Ascending aorta (tissue), 2 donors: ENCODE measurements around the gene CABP4. TPM values are rescaled to one million over a fixed set of nuclear protein-coding genes. Genes with fewer than 3 reads are reported as not detected.

Experiments used
- DNase-seq, 2 donors: peaks; one replicate each; pipeline ENCODE4 v3.0.0-alpha.2; 2019; ENCODE audit warnings: low spot score in 2 of 2
- H3K27ac ChIP-seq, 2 donors: fragments of 200-600 bp; sonication (generic); one replicate each; pipeline ENCODE4 v1.5.1; 2016 to 2017; ENCODE audit warnings: mild to moderate bottlenecking in 1 of 2
- H3K27me3 ChIP-seq: fragments of 200-600 bp; sonication (generic); one replicate; pipeline ENCODE4 v1.5.1; 2017
- H3K36me3 ChIP-seq, 2 donors: fragments of 200-600 bp; sonication (generic); one replicate each; pipeline ENCODE4 v1.5.1; 2016
- H3K4me1 ChIP-seq, 2 donors: fragments of 200-600 bp; sonication (generic); one replicate each; pipeline ENCODE4 v1.5.1; 2016 to 2017; ENCODE audit warnings: mild to moderate bottlenecking in 1 of 2
- H3K4me3 ChIP-seq, 2 donors: fragments of 200-600 bp; sonication (generic); one replicate each; pipeline ENCODE4 v1.5.1; 2016 to 2017; ENCODE audit warnings: mild to moderate bottlenecking in 1 of 2
- H3K9me3 ChIP-seq, 2 donors: fragments of 200-600 bp; sonication (generic); one replicate each; pipeline ENCODE4 v1.5.1; 2016
- intact Hi-C: fragments of 100-400 bp; cut with DNase I; formaldehyde crosslinking; loops from one replicate; pipeline ENCODE4 v1.15.1; 2023
- total RNA-seq: library from RNA; depleted of rRNA; stranded (reverse); fragments of >200 nt; gene quantifications from one replicate; pipeline ENCODE4 v1.1.0, GENCODE V29; 2016
- TF ChIP-seq, protein P1 (sequence below), 3 experiments: fragments of 200-600 bp in 2 of 3; fragments of 450-650 bp in 1 of 3; sonication (generic) in 2 of 3; IDR thresholded peaks; one replicate each; pipeline ENCODE4 v1.5.1; 2016 to 2019; ENCODE audit warnings: antibody characterized with exemption in 3 of 3, mild to moderate bottlenecking in 1 of 3, moderate library complexity in 1 of 3

CABP4 gene
- total RNA-seq, 1 donor from 2014 or later = not detected

DNA sequence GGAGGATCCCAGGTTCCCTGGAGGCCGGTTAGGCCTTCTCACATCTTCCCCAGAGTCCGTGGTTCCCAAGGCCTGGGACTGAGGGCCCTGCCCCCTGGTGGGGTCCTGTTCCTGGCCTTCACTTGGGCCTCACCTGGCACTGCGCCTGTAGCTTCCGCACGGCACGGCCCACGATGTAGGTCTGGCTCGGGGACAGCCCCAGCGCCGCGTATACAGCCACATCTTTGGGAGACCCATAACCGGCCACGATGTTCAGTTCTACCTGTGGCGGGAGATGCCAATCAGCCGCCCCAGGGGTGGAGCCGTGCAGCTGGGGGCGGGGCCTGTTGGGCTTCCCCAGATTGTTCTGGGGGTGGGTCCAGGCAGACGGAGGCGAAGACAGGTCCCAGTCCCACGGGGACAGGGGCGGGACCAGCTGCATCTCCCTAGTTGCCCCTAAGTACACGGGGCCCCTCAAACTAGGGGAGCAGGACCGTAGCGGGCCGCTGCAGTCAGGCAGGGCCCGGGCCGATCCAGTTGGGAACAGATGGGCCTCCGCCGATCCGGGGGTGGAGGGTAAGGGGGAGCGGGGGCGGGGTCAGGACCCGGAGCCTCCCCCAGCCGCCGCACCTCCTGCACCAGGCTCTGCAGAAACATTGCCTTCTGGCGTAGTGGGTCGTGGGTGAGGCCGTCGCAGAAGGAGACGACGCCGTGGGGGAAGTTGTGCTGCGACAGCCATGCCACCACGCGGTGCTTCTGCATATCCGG, 37.8 kb downstream of the CABP4 start:
- peaks cover 67 to 75% of the 10 kb centered on the region in 2 donors for H3K36me3 ChIP-seq
- H3K27me3 ChIP-seq = no peaks in the 10 kb centered on the region
- DNase-seq = no peak
- no peaks in the 10 kb centered on the region for H3K4me1 ChIP-seq
- H3K4me3 ChIP-seq = no peak overlapping the region
- no peak overlapping the region for H3K27ac ChIP-seq
- TF ChIP-seq, protein P1, sequence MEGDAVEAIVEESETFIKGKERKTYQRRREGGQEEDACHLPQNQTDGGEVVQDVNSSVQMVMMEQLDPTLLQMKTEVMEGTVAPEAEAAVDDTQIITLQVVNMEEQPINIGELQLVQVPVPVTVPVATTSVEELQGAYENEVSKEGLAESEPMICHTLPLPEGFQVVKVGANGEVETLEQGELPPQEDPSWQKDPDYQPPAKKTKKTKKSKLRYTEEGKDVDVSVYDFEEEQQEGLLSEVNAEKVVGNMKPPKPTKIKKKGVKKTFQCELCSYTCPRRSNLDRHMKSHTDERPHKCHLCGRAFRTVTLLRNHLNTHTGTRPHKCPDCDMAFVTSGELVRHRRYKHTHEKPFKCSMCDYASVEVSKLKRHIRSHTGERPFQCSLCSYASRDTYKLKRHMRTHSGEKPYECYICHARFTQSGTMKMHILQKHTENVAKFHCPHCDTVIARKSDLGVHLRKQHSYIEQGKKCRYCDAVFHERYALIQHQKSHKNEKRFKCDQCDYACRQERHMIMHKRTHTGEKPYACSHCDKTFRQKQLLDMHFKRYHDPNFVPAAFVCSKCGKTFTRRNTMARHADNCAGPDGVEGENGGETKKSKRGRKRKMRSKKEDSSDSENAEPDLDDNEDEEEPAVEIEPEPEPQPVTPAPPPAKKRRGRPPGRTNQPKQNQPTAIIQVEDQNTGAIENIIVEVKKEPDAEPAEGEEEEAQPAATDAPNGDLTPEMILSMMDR (IDR thresholded peaks at IDR 0.05) = no peak
- no peaks in the 10 kb centered on the region for H3K9me3 ChIP-seq
- intact Hi-C loops = no loop called here

DNA sequence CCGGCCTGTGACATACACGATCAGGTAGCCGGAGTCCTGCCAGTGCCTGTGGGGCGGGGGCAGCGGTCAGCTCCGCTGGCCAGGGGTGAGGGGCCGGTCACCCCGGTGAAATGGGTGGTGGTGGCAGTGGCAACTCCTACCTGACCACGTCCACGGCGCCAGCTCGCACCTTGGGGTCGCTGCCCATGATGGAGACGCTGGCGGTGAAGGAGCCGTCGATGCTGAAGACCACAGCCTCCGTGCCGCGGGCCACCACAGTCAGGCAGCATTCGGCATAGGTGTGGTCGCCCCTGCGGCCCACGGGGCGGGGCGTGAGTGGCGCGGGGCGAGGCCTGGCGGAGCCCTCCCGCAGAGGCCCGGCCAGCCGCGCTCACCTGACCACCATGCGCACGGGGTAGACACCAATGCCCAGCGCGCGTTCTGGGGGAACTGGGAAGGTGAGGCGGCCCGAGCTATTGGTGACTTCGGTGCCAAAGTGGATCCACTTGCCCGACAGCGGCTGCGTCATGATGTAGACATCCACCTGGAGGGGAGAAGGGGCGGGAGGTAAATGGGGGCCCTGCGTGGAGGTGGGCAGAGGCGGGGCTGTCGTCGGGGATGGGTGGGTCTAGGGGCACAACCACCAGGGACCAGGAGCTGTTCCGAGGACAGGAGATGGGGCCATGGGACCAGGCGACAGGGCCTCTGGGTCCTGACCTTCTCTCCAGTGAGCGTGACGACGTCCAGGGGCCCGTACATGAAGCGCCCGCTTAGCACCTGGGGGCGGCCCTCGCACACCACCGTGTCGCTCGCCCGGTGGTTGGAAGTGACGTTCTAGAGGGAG, 38.6 kb downstream of the CABP4 start:
- H3K9me3 ChIP-seq = no peaks in the 10 kb centered on the region
- H3K4me1 ChIP-seq = no peaks in the 10 kb centered on the region
- TF ChIP-seq, protein P1 (IDR thresholded peaks at IDR 0.05) = no peak
- H3K27ac ChIP-seq = no peak overlapping the region
- H3K36me3 ChIP-seq = peaks cover 64 to 78% of the 10 kb centered on the region in 2 donors
- no peaks in the 10 kb centered on the region for H3K27me3 ChIP-seq
- intact Hi-C loops = no loop called here
- H3K4me3 ChIP-seq = no peak overlapping the region
- no peak for DNase-seq

DNA sequence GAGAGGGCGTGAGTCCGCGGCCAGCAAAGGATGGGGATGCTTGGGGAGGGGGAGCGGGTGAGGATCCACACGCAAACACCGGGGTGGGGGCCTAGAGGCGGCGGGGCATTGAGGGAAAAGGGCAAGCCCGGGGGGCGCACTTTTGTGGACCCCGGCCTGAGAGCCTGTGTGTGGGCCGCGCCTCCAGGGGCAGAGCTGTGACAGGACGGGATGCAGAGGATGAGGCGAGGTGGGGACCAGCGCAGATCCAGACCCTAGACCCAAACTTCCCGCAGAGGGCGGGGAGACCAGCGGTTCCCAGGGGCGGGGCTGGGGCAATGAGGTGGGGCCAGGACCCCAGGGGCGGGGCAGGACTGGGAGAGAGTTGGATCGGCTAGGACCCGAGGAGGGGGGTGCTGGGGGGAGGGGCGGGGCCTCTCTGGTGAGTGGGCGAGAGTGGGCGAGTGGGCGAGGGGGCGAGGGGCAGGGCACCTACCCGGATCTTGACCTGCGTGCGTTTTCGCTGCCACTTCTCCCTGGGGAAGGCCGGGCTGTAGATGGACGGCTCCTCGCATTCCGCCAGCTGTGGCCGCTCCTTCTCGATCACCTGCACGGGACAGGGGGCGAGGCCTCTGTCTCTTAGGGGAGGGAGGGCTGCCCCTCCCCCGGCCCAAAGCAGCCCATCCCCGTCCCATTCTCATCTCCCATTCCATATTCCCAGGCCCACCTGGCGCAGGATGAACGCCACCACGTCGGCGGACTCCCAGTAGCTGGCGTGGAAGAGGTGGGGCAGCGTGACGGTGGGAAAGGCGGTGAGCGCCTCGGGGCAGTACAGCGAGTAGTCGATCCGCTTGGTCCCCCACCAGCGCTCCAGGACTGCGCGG, 39.4 kb downstream of the CABP4 start:
- H3K4me3 ChIP-seq = no peak overlapping the region
- no peak for DNase-seq
- no peaks in the 10 kb centered on the region for H3K4me1 ChIP-seq
- H3K27me3 ChIP-seq = no peaks in the 10 kb centered on the region
- intact Hi-C loops = no loop called here
- peaks cover 58 to 70% of the 10 kb centered on the region in 2 donors for H3K36me3 ChIP-seq
- TF ChIP-seq, protein P1 (IDR thresholded peaks at IDR 0.05) = no peak
- no peak overlapping the region for H3K27ac ChIP-seq
- H3K9me3 ChIP-seq = no peaks in the 10 kb centered on the region

DNA sequence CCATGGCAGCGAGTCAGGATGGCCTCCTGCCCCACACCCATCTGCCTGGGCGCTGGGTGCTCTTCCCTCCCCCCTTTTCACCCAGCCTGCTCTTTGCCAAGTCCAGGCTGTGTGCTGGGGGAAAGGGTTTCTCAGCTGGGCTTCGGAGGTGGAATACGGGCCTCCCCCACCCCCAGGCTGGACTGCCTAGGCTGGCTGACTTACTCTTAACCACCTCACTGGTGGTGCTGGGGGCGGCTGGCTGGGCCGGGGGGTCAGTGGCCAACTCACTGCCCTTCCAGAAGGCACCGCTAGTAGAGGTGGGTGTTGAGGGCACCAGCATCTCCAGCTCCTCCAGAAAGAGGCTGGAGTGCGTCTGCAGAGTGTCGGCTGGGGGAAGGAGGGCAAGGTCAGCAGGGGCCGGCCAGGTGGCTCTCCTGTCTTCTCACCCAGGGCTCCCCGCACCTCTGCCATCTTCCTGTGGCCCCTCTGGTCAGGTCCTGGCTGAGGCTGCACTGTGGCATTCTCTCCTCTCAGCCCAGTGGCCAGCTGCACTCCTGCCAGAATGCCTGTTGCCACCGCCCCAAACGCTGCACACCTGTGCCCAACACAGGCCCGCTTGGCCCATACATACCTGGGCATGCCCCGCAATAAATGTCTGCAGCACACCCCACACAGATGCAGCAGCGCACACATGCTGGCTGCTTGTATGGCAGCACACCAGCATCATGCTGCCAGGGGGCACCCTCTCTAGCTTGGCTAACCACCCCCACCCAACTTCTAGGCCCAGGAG, 40.3 kb downstream of the CABP4 start:
- intact Hi-C loops = no loop called here
- Histone ChIP-seq H3K4me1 (no peaks in the 10 kb centered on the region), H3K9me3 (no peaks in the 10 kb centered on the region), H3K27me3 (no peaks in the 10 kb centered on the region), H3K36me3 (peaks cover 49 to 65% of the 10 kb centered on the region in 2 donors), H3K4me3 (no peak overlapping the region), H3K27ac (no peak overlapping the region)
- TF ChIP-seq, protein P1 (IDR thresholded peaks at IDR 0.05) = no peak
- no peak for DNase-seq

DNA sequence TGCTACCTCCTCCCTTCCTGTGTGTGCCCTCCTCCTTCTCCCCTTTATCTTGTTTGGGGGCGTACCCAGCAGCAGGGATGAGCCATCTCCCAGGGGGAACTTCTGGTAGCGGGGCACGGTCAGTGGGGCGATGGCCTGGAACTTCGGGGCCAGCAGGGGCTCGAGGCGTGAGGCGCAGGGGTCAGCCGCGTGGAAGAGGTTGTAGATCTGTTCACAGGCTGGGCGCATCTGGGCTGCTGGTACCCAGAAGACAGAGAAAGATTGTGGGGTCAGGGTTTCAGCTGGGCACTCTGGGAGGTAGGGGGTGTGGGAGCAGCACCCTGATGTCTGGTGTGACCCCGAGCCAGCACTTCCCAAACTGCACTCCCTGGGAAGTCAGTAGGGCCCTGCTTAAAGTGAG, 41.0 kb downstream of the CABP4 start:
- no peak for DNase-seq
- Histone ChIP-seq H3K36me3 (peaks cover 42 to 58% of the 10 kb centered on the region in 2 donors), H3K27ac (no peak overlapping the region), H3K4me3 (no peak overlapping the region), H3K27me3 (no peaks in the 10 kb centered on the region), H3K4me1 (no peaks in the 10 kb centered on the region), H3K9me3 (no peaks in the 10 kb centered on the region)
- intact Hi-C loops = no loop called here
- TF ChIP-seq, protein P1 (IDR thresholded peaks at IDR 0.05) = no peak
